ENCODE measurements around the gene ANAPC10.

ANAPC10 gene

GRCh38 chr4:145125396-145125795 lies 27.4 kb upstream of the ANAPC10 start:
- TF ChIP-seq CTCF (IDR thresholded peaks at IDR 0.05; ENCODE audit: control extremely low read depth, extremely low read depth, low read depth, missing control alignments), result no peak
- ChIA-PET CTCF (interaction anchor here (0.9 to 2.5 kb wide), 5 partner anchors 10 to 484 kb away, joined by 3 to 6 read pairs (median 3); no protein-coding TSS in a partner anchor), POLR2A (no interaction called here)
- no peak for DNase-seq (ENCODE audit: extremely low spot score)

- POLR2A ChIA-PET, result no interaction called here
- DNase-seq (ENCODE audit: extremely low spot score), result no peak
- TF ChIP-seq CTCF (IDR thresholded peaks at IDR 0.05; ENCODE audit: control extremely low read depth, extremely low read depth, low read depth, missing control alignments), result no peak
- CTCF ChIA-PET, result interaction anchor here (1.3 to 2.2 kb wide), 2 partner anchors 10 to 14 kb away, joined by 5 read pairs; partner anchors contain the start of genes ABCE1 and ANAPC10
These were observed 10.1 kb upstream of the ANAPC10 start for GRCh38 chr4:145108128-145108527.

GRCh38 chr4:145107126-145107525 lies 9.1 kb upstream of the ANAPC10 start:
- ChIA-PET CTCF (no interaction called here), POLR2A (no interaction called here)
- DNase-seq (ENCODE audit: extremely low spot score), result no peak

GRCh38 chr4:145103496-145103895 lies 5.5 kb upstream of the ANAPC10 start:
- POLR2A ChIA-PET, result no interaction called here
- no peak for DNase-seq (ENCODE audit: extremely low spot score)
- CTCF ChIA-PET, result interaction anchor here (1.1 kb wide), 1 partner anchor 38 kb away, joined by 3 read pairs; no protein-coding TSS in a partner anchor
- TF ChIP-seq CTCF (IDR thresholded peaks at IDR 0.05; ENCODE audit: control extremely low read depth, extremely low read depth, low read depth, missing control alignments), result no peak

More at GRCh38 chr4:145107126-145107525, 9.1 kb upstream of the ANAPC10 start:
- TF ChIP-seq CTCF (IDR thresholded peaks at IDR 0.05; ENCODE audit: control extremely low read depth, extremely low read depth, low read depth, missing control alignments), result no peak

GRCh38 chr4:145102619-145103018 lies 4.6 kb upstream of the ANAPC10 start:
- no peak for DNase-seq (ENCODE audit: extremely low spot score)
- ChIA-PET CTCF (interaction anchor here (1.1 kb wide), 1 partner anchor 39 kb away, joined by 3 read pairs; no protein-coding TSS in a partner anchor), POLR2A (no interaction called here)
- no peak for TF ChIP-seq CTCF (IDR thresholded peaks at IDR 0.05; ENCODE audit: control extremely low read depth, extremely low read depth, low read depth, missing control alignments)

- DNase-seq (ENCODE audit: extremely low spot score), result no peak
- CTCF ChIA-PET, result interaction anchor here (1.0 to 1.1 kb wide), 3 partner anchors 8 to 31 kb away, joined by 3 to 4 read pairs (median 3); no protein-coding TSS in a partner anchor
- TF ChIP-seq CTCF (IDR thresholded peaks at IDR 0.05; ENCODE audit: control extremely low read depth, extremely low read depth, low read depth, missing control alignments), result no peak
- POLR2A ChIA-PET, result no interaction called here
These were observed 3.1 kb upstream of the ANAPC10 start for GRCh38 chr4:145101091-145101490.

All from GM10248 (cell line).